HCEC 1CT (cell line): ENCODE results near the gene NOTCH1.

ENCODE experiments used
- DNase-seq: peaks from one replicate; pipeline ENCODE4 v3.0.0-alpha.2; 2017

The NOTCH1 gene

GRCh38 chr9:136514022-136514714, 31.7 kb downstream of the NOTCH1 start:
- DNase-seq, result no peak

GRCh38 chr9:136513191-136513590, 32.7 kb downstream of the NOTCH1 start:
- DNase-seq, result no peak

GRCh38 chr9:136512651-136513071, 33.2 kb downstream of the NOTCH1 start:
- no peak for DNase-seq

GRCh38 chr9:136511670-136512592, 33.9 kb downstream of the NOTCH1 start:
- no peak for DNase-seq

- DNase-seq, result no peak
Measured at GRCh38 chr9:136511144-136511669, 34.6 kb downstream of the NOTCH1 start.

GRCh38 chr9:136510561-136510960, 35.3 kb downstream of the NOTCH1 start:
- DNase-seq, result no peak

- DNase-seq, result no peak
Measured at GRCh38 chr9:136509549-136509948, 36.3 kb downstream of the NOTCH1 start.

GRCh38 chr9:136508729-136509500, 36.9 kb downstream of the NOTCH1 start:
- no peak for DNase-seq

GRCh38 chr9:136507992-136508375, 37.9 kb downstream of the NOTCH1 start:
- no peak for DNase-seq

GRCh38 chr9:136507221-136507991, 38.4 kb downstream of the NOTCH1 start:
- DNase-seq, result no peak

- no peak for DNase-seq
Measured at GRCh38 chr9:136506425-136506824, 39.4 kb downstream of the NOTCH1 start.

GRCh38 chr9:136505406-136506403, 40.1 kb downstream of the NOTCH1 start:
- no peak for DNase-seq

- DNase-seq, result no peak
Measured at GRCh38 chr9:136504512-136505348, 41.1 kb downstream of the NOTCH1 start.

- no peak for DNase-seq
Measured at GRCh38 chr9:136502940-136503550, 42.8 kb downstream of the NOTCH1 start.

GRCh38 chr9:136502196-136502595, 43.7 kb downstream of the NOTCH1 start:
- DNase-seq, result no peak

GRCh38 chr9:136501686-136502085, 44.2 kb downstream of the NOTCH1 start:
- DNase-seq, result no peak

GRCh38 chr9:136499935-136500910, 45.6 kb downstream of the NOTCH1 start:
- DNase-seq, result no peak
